T-helper 1 cell treated with Interleukin-12 subunit alpha and Interleukin-12 subunit beta and Interleukin-4 antibody, amounts not matched to agents 30 μg/mL and 1 μg/mL, for 36 hours (primary cell): ENCODE measurements around the gene CASKIN2.

ENCODE experiments used
- H3K27ac Mint-ChIP-seq: one replicate; pipeline ENCODE4 v1.8.0; 2021; ENCODE audit warnings: mild to moderate bottlenecking, mixed read lengths
- H3K27me3 Mint-ChIP-seq: one replicate; pipeline ENCODE4 v1.8.0; 2021; ENCODE audit warnings: low read depth, mixed read lengths
- H3K36me3 Mint-ChIP-seq: one replicate; pipeline ENCODE4 v1.8.0; 2021; ENCODE audit warnings: low read depth, mixed read lengths
- H3K4me1 Mint-ChIP-seq: one replicate; pipeline ENCODE4 v1.8.0; 2021; ENCODE audit warnings: low read depth, mixed read lengths
- H3K4me3 Mint-ChIP-seq: one replicate; pipeline ENCODE4 v1.8.0; 2021; ENCODE audit warnings: mild to moderate bottlenecking, moderate library complexity, mixed read lengths
- H3K9me3 Mint-ChIP-seq: one replicate; pipeline ENCODE4 v1.8.0; 2021; ENCODE audit warnings: mixed read lengths

Gene CASKIN2

DNA sequence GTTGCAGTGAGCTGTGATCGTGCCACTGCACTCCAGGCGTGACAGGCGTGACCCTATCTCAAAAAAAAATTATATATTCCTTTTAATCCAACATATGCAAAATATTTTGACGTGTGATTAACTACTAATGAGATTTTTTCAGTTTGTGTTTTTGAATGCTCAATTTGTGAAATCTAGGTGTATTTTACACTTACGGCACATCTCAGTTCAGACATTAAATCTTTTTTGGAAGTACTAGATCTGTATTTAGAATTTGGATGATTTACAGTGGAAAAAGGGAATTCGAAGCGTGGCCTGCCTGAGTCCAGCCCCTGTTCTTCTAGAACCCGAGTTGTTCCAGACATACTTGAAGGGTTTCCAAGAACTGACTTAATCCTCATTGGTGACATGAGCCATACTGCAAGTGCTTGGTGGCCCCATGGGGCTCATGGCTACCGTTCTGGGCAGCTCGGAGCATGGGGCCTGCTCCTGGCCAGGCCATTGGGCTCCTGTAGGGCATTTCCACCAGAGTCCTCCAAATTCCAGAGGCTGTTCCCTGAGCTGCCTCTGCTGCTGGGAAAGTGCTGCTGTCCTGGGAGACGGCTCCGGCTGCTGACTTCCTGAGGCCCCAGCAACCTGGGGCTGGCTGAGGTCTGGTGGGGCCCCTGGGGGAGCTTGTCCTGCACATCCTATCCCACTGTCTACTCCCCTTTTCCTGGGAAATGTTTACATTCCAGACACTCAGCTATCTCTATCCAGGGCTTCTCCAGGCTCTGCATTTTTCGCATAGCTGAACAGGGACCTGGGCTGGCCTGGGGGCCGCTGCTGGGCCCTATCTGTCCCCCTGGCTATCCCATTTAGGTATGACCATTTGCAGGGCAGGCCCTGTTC is 37.3 kb upstream of the CASKIN2 start:
- Mint-ChIP-seq H3K27ac (no peak overlapping the region), H3K27me3 (no peaks in the 10 kb centered on the region), H3K36me3 (no peaks in the 10 kb centered on the region), H3K4me1 (no peaks in the 10 kb centered on the region), H3K4me3 (no peak overlapping the region), H3K9me3 (no peaks in the 10 kb centered on the region)

DNA sequence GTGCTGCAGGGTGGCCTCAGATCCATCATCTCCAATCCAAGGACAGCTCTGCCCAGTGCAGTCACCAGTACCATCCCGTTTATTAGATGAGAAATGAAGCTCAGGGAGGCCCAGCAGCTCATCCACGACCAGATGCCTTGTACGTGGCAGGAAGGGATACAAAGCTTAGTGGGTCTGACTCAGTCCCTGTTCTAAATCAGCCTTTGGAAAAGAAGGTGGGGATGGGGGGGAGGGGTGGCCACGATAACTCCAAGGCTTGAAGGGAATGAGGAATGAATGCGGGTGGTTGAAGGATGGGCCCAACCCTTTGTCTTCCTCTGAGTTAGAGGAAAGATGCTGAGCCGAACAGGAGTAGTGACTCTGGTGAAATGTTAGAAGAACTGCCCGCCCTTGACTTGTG is 35.9 kb upstream of the CASKIN2 start:
- no peak overlapping the region for H3K4me3 Mint-ChIP-seq
- no peaks in the 10 kb centered on the region for H3K4me1 Mint-ChIP-seq
- no peak overlapping the region for H3K27ac Mint-ChIP-seq
- no peaks in the 10 kb centered on the region for H3K36me3 Mint-ChIP-seq
- no peaks in the 10 kb centered on the region for H3K9me3 Mint-ChIP-seq
- H3K27me3 Mint-ChIP-seq: no peaks in the 10 kb centered on the region

DNA sequence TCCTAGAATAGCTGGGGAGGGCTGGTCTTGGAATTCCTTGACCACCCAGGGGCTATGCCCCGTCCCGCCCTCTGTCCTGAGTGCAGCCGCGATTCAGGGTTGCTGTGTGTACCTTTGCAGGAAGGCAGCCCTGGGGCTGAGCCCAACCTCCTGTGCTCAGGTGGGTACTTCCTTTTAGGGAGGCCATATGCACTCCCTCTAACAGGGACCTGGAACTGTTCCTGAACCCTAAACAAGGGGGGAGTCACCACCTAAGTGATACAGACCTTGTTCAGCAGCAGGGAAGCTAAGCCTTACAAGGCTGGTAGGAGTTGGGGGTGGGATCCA is 34.8 kb upstream of the CASKIN2 start:
- Mint-ChIP-seq H3K36me3 (no peaks in the 10 kb centered on the region), H3K4me3 (no peak overlapping the region), H3K9me3 (no peaks in the 10 kb centered on the region), H3K27ac (no peak overlapping the region), H3K27me3 (no peaks in the 10 kb centered on the region), H3K4me1 (no peaks in the 10 kb centered on the region)

GRCh38 chr17:75549246-75550138 is 34.2 kb upstream of the CASKIN2 start:
- no peaks in the 10 kb centered on the region for H3K4me1 Mint-ChIP-seq
- no peak overlapping the region for H3K27ac Mint-ChIP-seq
- H3K27me3 Mint-ChIP-seq: no peaks in the 10 kb centered on the region
- H3K9me3 Mint-ChIP-seq: no peaks in the 10 kb centered on the region
- H3K36me3 Mint-ChIP-seq: no peaks in the 10 kb centered on the region
- no peak overlapping the region for H3K4me3 Mint-ChIP-seq

DNA sequence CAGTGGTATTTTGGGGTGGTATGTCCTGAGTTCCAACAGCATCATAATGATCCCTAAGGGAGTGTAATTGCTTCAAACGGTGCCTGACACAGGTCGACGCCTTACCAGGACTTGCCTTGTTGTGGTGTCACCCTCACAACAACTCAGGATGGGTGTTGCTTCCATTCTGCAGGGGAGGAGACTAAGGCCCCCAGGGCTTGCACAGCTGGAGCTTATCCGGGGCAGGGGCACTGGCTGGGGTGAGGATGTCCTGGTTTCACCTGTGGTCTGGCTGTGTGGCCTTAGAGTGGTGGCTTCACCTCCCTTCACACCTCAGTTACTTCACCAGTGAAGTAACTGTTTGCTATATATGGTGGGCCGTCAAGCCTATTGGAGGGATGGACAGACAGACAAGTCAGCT is 33.5 kb upstream of the CASKIN2 start:
- Mint-ChIP-seq H3K4me3 (no peak overlapping the region), H3K4me1 (no peaks in the 10 kb centered on the region), H3K36me3 (no peaks in the 10 kb centered on the region), H3K27ac (no peak overlapping the region), H3K27me3 (no peaks in the 10 kb centered on the region), H3K9me3 (no peaks in the 10 kb centered on the region)

DNA sequence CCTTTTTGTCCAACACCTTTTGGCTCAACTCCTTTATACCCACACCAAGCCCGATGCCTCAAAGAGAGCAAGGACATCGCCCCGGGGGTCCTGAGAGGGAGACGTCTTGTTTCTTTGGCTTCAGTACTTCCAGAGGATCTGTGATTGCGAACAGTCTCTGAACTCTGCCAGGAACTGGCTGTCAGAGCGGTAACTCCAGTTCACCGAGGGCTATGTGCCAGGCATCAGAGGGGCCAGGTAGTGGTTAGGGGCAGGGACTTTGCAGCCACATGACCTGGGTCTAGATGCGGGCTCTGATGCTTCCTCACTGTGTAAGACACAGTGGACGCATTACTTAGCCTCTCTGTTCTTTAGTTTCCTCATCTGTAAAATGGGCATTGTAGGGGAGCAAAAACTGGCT is 31.8 kb upstream of the CASKIN2 start:
- Mint-ChIP-seq H3K36me3 (no peaks in the 10 kb centered on the region), H3K27ac (no peak overlapping the region), H3K4me1 (no peaks in the 10 kb centered on the region), H3K4me3 (no peak overlapping the region), H3K9me3 (no peaks in the 10 kb centered on the region), H3K27me3 (no peaks in the 10 kb centered on the region)

DNA sequence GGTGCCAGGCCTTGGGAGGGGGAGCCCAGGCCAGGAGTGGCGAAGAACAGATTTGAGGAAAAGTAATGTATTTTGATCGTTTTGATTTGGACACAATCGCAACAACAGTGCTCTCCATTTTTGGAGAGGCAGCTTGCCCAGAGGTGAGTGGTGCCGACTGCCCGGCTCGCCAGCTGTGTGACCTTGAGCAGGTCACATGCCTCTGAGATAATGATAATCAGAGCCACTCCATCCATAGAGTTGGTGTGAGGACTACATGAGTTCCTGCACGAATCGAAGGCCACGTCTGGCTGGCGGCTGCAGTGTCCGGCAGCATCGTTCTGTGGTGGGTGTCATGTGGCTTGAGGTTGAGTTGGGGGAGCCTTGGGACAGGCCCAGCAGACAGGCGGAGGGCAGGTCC is 30.8 kb upstream of the CASKIN2 start:
- Mint-ChIP-seq H3K36me3 (no peaks in the 10 kb centered on the region), H3K27me3 (no peaks in the 10 kb centered on the region), H3K9me3 (no peaks in the 10 kb centered on the region), H3K27ac (no peak overlapping the region), H3K4me3 (no peak overlapping the region), H3K4me1 (no peaks in the 10 kb centered on the region)

GRCh38 chr17:75544250-75544649 is 28.9 kb upstream of the CASKIN2 start:
- Mint-ChIP-seq H3K4me3 (no peak overlapping the region), H3K27me3 (no peaks in the 10 kb centered on the region), H3K4me1 (no peaks in the 10 kb centered on the region), H3K27ac (no peak overlapping the region), H3K36me3 (no peaks in the 10 kb centered on the region), H3K9me3 (no peaks in the 10 kb centered on the region)

DNA sequence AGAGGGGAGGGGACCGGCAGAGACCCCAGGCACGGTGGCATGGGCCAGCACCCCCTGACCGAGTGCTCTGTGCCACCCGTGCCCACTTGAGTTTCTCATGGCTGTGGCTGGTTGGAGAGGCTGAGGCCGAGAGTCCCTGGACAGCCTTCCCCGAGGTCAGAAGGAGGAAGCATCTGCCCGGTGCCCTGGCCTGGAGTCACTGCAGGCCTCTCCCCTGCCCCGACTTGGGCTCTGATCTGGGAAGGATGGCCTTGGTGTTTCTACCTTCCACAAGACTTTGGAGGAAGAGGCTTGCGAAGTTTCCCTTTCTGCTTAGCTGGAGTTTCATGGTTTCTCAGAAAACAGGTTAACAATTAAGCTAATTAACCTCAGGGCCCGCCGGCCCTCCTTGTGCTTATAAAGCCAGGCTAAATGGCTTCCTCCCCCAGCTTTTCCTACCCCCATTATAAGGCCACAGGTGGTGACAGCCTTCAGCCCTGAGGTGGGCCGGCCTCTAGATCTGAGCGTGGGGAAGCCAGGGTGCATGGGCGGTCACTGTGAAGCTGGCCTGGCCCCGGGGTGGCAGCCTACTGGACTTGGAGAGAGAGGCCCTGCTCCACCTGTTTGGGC is 27.5 kb upstream of the CASKIN2 start:
- Mint-ChIP-seq H3K27ac (no peak overlapping the region), H3K9me3 (no peaks in the 10 kb centered on the region), H3K27me3 (no peaks in the 10 kb centered on the region)

GRCh38 chr17:75542229-75542628 is 26.9 kb upstream of the CASKIN2 start:
- Mint-ChIP-seq H3K4me3 (no peak overlapping the region), H3K4me1 (no peaks in the 10 kb centered on the region), H3K36me3 (no peaks in the 10 kb centered on the region), H3K9me3 (no peaks in the 10 kb centered on the region), H3K27ac (no peak overlapping the region), H3K27me3 (no peaks in the 10 kb centered on the region)

More for the DNA sequence above, 27.5 kb upstream of the CASKIN2 start:
- no peaks in the 10 kb centered on the region for H3K4me1 Mint-ChIP-seq
- no peak overlapping the region for H3K4me3 Mint-ChIP-seq
- no peaks in the 10 kb centered on the region for H3K36me3 Mint-ChIP-seq

- no peak overlapping the region for H3K4me3 Mint-ChIP-seq
- no peaks in the 10 kb centered on the region for H3K27me3 Mint-ChIP-seq
- no peaks in the 10 kb centered on the region for H3K36me3 Mint-ChIP-seq
- H3K27ac Mint-ChIP-seq: no peak overlapping the region
- H3K4me1 Mint-ChIP-seq: peaks cover under 1% of the 10 kb centered on the region
- H3K9me3 Mint-ChIP-seq: no peaks in the 10 kb centered on the region
Measured at GRCh38 chr17:75540923-75541503, 25.7 kb upstream of the CASKIN2 start.

DNA sequence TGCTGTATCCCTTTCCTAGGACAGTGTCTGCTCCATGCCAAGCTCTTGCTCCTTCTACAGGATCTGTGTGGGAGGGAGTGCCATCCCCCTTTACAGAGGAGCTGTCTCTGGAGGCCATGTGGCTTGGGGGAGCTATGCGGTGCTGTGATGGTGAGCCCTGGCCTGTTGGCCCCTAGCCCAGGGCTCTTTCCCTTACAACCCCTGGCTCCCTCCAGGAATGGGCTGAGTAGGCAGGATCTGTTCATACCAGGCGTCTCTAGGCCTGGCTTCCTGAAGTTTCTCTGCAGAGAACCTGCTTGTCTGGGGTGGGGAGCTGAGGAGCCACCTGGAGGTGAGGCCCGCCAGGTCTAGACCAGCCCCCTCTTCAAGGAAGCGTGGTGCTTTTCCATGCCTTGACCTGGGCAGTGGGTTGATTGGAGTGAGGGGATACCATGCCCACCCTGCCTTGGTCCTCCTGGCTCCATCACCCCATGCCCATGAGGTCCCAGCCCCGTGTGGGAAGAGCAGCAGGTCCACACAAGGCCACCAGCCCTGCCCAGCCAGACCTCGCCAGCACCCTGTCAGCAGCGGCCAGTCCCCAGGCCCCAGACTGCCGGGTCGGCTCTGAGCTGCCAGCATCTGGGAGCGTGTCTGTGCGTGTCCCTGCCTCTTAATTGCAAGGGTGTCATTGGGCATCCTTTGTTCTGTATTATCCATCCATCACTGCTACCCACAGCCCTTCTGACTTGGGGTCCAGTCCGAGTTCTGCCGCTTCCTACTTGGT is 24.8 kb upstream of the CASKIN2 start:
- no peaks in the 10 kb centered on the region for H3K36me3 Mint-ChIP-seq
- no peak overlapping the region for H3K27ac Mint-ChIP-seq

GRCh38 chr17:75536366-75536765 is 21.0 kb upstream of the CASKIN2 start:
- peaks cover 1% of the 10 kb centered on the region for H3K36me3 Mint-ChIP-seq
- H3K4me1 Mint-ChIP-seq: peaks cover 13% of the 10 kb centered on the region
- no peaks in the 10 kb centered on the region for H3K27me3 Mint-ChIP-seq
- H3K27ac Mint-ChIP-seq: no peak overlapping the region
- no peak overlapping the region for H3K4me3 Mint-ChIP-seq
- no peaks in the 10 kb centered on the region for H3K9me3 Mint-ChIP-seq

More for the DNA sequence above, 24.8 kb upstream of the CASKIN2 start:
- Mint-ChIP-seq H3K9me3 (no peaks in the 10 kb centered on the region), H3K4me3 (no peak overlapping the region), H3K4me1 (peaks cover 6% of the 10 kb centered on the region), H3K27me3 (no peaks in the 10 kb centered on the region)

DNA sequence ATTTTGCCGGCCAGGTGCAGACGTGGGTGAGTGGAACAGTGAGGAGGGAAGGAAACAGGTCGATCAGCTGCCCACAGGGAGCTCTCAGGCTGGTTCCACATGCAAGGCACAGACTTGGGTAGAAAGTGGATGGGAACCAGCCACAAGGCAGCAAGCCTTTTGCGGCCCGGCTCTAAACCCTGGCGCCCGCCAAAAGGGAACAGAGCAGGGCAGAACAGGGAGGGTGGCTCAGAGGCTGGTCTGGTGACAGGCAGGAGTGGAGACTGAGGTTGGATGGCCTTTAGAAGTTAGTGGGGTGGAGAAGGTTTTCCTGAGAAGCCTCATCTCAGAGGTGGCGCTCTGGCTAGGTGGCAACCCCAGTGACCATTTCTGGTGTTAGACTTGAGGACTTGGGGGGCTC is 20.5 kb upstream of the CASKIN2 start:
- H3K36me3 Mint-ChIP-seq: peaks cover 1% of the 10 kb centered on the region
- no peak overlapping the region for H3K4me3 Mint-ChIP-seq
- H3K27ac Mint-ChIP-seq: no peak overlapping the region
- no peaks in the 10 kb centered on the region for H3K27me3 Mint-ChIP-seq
- H3K9me3 Mint-ChIP-seq: no peaks in the 10 kb centered on the region
- H3K4me1 Mint-ChIP-seq: peaks cover 13% of the 10 kb centered on the region
